Hepatocyte (in vitro differentiated cells): ENCODE results near the gene NSMF.

Experiments used
- EZH2 ChIP-seq: fragments of 200-600 bp; sonication (generic); IDR thresholded peaks from 2 replicates; pipeline ENCODE4 v1.6.1; 2016; ENCODE audit warnings: antibody characterized with exemption, mild to moderate bottlenecking, borderline replicate concordance
- TF ChIP-seq, protein P1 (sequence below): fragments of 200-600 bp; sonication (generic); IDR thresholded peaks from 2 replicates; pipeline ENCODE4 v1.5.1; 2016; ENCODE audit warnings: antibody characterized with exemption, mild to moderate bottlenecking; ENCODE audit not compliant: poor library complexity

DNA sequence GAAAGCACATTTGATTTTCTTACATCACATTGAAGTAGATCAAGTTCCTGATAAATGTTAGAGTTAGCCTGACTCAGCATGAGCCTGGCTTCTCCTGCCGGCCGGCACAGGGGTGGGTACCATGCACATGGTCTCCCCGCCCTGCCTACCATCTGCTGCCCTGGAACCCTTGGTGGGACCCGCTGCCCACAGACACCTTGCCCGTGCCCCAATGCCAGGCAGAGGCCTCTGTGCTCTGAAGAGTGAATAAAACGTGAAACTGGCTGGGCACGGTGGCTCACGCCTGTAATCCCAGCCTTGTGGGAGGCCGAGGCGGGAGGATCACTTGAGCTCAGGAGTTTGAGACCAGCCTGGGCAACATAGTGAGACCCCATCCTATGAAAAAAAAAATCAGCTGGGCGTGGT is 53.5 kb downstream of the NSMF start:
- TF ChIP-seq, protein P1, sequence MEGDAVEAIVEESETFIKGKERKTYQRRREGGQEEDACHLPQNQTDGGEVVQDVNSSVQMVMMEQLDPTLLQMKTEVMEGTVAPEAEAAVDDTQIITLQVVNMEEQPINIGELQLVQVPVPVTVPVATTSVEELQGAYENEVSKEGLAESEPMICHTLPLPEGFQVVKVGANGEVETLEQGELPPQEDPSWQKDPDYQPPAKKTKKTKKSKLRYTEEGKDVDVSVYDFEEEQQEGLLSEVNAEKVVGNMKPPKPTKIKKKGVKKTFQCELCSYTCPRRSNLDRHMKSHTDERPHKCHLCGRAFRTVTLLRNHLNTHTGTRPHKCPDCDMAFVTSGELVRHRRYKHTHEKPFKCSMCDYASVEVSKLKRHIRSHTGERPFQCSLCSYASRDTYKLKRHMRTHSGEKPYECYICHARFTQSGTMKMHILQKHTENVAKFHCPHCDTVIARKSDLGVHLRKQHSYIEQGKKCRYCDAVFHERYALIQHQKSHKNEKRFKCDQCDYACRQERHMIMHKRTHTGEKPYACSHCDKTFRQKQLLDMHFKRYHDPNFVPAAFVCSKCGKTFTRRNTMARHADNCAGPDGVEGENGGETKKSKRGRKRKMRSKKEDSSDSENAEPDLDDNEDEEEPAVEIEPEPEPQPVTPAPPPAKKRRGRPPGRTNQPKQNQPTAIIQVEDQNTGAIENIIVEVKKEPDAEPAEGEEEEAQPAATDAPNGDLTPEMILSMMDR: no peak
- no peak for TF ChIP-seq EZH2
